Hematopoietic multipotent progenitor cell (in vitro differentiated cells): Measurements from ENCODE around the gene CPED1. TPM values are rescaled to one million over a fixed set of nuclear protein-coding genes. Genes with fewer than 3 reads are reported as not detected.
"Not testable (repeated sequence)": the region's sequence is repeated elsewhere in the genome, so short reads cannot be mapped to it uniquely, and the experiment has no call there.

ENCODE experiments used
- DNase-seq, 3 donors: peaks; one replicate each; pipeline ENCODE4 v3.0.0-alpha.2; 2011 to 2015; ENCODE audit warnings: low read depth in 2 of 3, low spot score in 2 of 3
- total RNA-seq: library from RNA; depleted of rRNA; stranded (reverse); fragments of >200 nt; gene quantifications from one replicate; pipeline ENCODE4 v1.2.3, GENCODE V29; 2012

Gene CPED1
- total RNA-seq, 1 donor: 9.2 TPM

DNA sequence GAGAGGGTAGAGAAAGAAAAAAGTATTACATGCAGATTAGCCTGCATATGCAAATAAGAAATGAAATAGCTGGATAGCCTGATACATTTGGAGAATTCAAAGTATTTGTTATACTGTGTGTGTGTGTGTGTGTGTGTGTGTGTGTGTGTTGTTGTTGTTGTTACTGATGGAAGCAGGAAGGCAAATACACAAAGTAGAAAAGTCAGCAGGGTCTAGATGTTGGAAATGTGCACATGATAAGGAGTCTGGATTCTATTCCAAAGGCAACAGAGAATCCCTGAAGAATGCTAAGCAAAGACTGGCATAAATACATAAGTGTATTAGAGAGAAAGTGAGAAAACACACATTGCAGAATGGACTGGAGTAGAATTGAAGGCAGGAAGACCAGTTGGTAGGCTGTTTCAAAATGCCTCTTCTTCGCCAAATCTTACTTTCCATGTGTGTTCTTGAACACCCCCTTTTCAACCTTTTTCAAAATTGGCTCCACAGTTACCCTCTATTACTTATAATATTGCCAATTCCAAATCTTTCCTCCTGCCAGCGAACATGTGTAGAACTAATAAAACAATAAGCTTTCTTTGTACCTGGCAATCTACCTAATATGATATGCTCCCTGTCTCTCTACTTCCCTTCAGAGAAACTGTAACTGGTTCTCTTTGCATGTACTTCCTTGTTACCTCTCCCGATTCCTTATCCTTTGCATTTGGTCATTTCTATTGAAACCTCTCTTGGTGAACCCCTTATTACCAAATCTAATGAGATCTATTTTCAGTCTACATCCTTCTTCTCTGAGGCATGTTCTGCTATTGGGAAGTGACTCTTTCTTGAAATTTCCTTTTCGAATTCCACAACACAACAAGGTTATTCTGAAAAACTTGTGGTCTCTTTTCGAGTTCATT, 6.2 kb downstream of the CPED1 start:
- no peak for DNase-seq

DNA sequence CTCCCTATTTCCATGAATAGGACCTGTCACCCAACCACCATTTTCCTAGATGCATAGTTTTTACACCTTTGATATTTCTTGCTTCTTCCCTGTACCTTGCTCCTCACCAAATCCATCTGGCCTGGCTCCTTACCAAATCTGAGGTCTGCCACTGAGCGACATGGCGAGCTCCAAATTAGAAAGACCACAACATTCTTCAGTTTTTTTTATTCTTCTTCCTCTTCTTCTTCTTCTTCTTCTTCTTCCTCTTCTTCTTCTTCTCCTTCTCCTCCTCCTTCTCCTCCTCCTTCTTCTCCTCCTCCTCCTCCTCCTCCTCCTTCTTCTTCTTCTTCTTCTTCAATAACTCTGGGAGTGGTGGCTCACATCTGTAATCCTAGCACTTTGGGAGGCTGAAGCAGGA, 7.1 kb downstream of the CPED1 start:
- peak in 1 of 3 donors; percentile 54 for DNase-seq

GRCh38 chr7:120996333-120996987, 7.9 kb downstream of the CPED1 start:
- DNase-seq: peak; percentile 18 to 99 (median 92)

DNA sequence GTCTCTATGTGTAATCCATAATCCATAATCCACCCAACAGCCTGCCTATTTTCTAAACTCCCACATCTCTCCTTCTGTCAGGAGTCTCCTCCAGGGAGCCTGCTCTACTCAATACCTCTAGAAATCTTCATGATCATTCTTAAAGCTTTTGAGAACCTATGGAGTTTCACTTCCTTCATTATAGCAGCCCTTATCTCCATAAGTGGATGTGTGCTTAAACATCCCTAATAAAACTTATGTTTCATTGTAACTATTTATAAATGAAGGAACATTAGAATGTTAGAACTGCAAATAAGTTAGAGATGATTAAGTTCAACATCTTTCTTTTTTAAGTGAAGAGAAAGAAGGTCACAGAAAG, 8.5 kb downstream of the CPED1 start:
- DNase-seq: no peak

DNA sequence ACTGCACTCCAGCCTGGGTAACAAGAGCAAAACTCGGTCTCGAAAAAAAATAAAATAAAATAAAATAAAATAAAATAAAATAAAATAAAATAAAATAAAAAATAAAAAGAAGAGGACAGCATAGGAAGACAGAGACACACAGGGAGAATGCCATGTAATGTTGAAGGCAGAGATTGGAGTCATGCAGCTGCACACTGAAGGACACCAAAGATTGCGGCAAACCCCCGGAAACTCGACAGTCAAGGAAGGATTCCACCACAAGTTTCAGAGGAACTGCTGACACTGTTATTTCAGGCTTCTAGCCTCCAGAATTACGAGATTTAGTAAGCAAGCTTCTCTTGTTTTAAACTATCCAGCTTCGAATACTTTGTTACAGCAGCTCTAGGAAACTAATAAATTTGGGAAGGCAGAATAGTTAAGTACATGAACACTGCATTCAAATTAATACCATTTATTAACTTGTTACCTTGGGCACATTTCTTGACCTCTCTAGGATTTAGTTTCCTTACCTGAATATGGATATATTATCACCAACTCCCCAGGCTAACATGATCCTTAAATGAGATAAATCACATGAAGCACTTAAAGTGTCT, 9.5 kb downstream of the CPED1 start:
- DNase-seq: no peak

- DNase-seq: no peak
Observed at GRCh38 chr7:120998520-120998919, 10.0 kb downstream of the CPED1 start.

GRCh38 chr7:120998996-120999565, 10.6 kb downstream of the CPED1 start:
- no peak for DNase-seq

- DNase-seq: peak in 2 of 3 donors; percentile 36 to 46
Observed at GRCh38 chr7:121000081-121000983, 11.8 kb downstream of the CPED1 start.

DNA sequence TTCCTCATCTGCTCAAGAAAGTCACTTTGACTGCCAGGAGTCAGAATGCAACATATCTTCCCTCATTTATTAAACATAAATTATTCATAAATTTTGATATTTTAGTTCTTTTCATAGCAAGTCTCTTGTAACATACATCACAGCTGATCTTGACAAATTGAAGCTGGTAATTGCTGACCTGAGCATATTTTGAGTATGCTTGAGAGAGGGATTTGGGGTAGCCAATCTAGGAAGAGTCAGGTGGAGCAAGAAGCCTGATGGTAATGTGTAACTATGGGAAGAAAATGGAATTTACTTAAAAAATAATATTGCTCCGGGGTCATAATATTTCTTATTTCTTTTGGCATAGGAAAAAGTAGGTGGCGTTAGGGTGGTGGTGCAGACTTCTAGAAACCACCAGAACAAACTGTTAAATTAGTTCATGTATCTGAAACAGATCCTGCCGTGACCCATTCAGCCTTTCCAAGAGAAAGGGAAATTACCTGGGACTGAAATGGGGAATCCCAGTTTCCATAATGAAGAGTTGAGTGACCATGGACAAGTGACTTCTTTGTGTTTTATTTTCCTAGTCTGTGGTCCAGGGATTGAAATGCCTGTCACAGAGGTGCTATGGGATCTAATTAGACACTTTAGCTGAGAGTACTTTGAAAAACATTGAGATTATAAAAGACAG, 12.9 kb downstream of the CPED1 start:
- DNase-seq: no peak

- DNase-seq: no peak
Observed at GRCh38 chr7:121002048-121002756, 13.7 kb downstream of the CPED1 start.

DNA sequence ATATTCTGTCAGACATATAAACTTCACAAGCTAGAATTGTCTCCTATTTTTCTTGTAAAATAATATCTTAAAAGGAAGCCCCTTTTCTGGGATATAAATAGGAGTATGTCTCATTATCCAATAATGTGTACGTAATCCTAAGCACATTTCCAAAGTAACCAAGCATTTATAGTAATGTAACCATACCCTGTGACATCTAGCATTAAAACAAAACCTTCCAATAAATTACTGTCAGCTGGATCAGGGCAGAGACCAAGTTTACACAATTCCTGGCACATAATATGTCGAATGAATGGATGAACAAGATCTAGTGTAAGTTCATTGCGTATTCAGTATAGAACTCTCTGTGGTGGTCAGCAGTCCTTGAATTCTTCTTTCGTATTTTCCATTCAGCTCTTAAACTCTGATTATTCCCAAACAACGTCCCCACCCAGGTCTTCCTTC, 14.3 kb downstream of the CPED1 start:
- no peak for DNase-seq

- no peak for DNase-seq
Observed at GRCh38 chr7:121003986-121004685, 15.6 kb downstream of the CPED1 start.

DNA sequence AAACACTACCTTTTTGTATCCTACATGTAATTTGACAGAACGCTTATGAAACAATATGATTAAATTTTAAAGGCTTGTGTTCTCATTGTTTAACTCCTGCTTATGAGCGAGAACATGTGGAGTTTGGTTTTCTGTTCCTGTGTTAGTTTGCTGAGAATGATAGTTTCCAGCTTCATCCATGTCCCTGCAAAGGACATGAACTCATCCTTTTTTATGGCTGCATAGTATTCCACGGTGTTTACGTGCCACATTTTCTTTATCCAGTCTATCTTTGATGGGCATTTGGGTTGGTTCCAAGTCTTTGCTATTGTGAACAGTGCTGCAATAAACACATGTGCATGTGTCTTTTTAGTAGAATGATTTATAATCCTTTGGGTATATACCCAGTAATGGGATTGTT, 16.5 kb downstream of the CPED1 start:
- not testable (repeated sequence) for DNase-seq

DNA sequence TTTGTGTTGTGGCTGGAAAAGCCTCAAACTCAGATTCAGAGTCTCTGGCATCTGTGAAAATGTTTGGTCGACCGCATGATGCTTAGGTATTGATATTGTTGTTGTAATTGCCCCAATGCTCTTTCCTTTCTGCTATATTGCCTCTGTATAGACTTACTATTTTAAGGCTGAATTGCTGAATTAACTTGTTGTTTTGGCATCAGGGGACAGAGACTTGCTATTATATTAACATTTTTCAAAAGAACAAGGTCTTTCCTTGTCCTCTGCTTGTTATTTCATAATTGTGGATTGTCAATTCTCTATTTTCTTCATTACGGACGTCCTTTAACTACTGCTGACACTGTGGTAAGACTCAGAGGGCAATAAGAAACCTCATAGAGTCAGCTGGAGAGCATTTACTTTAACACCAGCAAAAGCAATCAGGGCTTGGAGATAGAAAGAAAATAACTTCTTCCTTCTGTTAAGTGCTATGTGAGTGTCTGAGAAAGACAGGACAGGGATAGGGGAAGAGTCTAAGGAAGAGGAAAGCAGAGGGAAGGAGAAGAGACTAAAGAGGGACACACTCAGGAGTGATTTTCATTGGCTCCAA, 17.6 kb downstream of the CPED1 start:
- DNase-seq: no peak

DNA sequence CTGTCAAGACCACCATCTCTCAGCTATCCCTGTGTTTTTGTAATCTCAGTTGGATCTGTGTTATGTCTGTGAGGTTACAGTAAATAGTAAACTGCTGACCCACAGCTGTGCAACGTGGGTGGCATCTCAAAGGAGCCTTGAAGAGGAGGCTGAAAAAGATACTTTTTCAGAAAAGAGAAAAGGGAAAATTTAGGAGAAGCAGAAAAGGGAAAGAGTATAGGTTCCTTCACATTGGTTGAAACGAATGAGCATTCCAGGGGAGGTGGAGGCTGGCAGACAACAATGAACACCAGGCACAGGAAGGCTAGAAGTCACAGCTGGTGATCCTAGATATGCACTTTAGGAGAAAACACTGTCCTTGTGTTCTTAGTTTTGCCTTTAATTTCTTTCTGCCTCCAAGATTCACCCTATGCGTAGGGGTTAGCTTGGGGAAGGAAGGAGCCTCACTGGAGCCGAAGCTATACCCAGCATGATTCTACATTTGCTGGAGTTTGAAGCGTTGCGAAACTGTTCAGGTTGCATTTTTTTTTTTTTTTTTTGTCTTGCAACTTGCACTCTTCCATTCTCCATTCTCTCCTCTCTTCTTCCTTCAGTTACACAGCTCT, 18.3 kb downstream of the CPED1 start:
- DNase-seq: no peak

- DNase-seq: no peak
Observed at GRCh38 chr7:121008816-121009215, 20.3 kb downstream of the CPED1 start.

GRCh38 chr7:121011401-121011800, 22.9 kb downstream of the CPED1 start:
- no peak for DNase-seq
